Esophagus squamous epithelium (tissue), 4 donors: ENCODE results near the gene MGA.

ENCODE experiments used
- POLR2A ChIP-seq, 4 donors: fragments of 450-650 bp; IDR thresholded peaks; one replicate each; pipeline ENCODE4 v1.6.1; 2017; ENCODE audit warnings: antibody characterized with exemption in 4 of 4, mild to moderate bottlenecking in 4 of 4, moderate library complexity in 3 of 4
- TF ChIP-seq, protein P1 (sequence below), 6 experiments: fragments of 450-650 bp in 4 of 6; fragments of 200-600 bp in 2 of 6; sonication (generic) in 2 of 6; IDR thresholded peaks; one replicate each; pipeline ENCODE4 v1.5.1; 2016 to 2019; ENCODE audit warnings: antibody characterized with exemption in 6 of 6, mild to moderate bottlenecking in 4 of 6, moderate library complexity in 4 of 6

DNA sequence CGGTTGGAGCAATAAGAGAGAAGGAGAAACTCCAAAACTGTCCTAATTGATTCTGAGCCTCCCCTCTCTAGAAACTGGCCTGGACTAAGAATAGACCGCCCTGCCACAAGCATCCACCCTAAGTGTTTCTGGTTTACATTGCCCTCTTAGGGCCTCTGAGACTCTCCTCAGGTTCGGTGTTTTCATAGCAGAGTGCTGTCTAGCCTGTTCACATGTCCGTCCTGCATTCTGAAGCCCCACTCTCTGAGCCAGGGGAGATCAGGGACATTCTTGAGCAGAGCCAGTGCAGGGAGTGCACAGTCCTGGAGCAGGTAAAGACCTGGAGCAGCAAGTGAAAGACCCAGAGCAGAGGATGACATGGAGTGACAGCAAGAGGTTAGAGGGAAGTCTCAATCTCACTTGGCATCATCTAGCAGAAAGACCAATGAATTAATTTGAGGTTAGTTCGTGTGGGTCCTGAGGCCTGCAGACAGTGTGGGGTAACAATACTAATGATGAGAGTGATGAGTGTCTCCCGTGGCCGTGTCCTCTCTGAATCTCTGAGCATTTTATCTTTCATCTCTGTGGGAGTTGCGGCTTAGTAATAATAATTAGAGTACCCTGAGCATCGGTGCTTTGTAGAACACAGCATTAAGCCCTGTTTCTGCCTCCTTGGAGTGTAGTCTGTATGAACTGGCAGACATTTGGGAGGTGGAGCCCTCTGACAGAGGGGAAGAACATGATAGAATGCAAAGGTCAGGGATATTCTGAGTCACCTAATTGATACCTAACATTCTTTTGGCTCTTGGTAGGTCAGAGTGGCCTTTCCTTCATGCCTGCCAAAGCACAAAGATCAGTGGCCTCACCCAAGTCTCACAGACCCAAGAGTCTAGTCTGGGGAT, 138.6 kb downstream of the MGA start:
- TF ChIP-seq, protein P1, sequence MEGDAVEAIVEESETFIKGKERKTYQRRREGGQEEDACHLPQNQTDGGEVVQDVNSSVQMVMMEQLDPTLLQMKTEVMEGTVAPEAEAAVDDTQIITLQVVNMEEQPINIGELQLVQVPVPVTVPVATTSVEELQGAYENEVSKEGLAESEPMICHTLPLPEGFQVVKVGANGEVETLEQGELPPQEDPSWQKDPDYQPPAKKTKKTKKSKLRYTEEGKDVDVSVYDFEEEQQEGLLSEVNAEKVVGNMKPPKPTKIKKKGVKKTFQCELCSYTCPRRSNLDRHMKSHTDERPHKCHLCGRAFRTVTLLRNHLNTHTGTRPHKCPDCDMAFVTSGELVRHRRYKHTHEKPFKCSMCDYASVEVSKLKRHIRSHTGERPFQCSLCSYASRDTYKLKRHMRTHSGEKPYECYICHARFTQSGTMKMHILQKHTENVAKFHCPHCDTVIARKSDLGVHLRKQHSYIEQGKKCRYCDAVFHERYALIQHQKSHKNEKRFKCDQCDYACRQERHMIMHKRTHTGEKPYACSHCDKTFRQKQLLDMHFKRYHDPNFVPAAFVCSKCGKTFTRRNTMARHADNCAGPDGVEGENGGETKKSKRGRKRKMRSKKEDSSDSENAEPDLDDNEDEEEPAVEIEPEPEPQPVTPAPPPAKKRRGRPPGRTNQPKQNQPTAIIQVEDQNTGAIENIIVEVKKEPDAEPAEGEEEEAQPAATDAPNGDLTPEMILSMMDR (IDR thresholded peaks at IDR 0.05) = no peak
- no peak for TF ChIP-seq POLR2A (IDR thresholded peaks at IDR 0.05)
